HUDEP-2 (cell line): Measurements from ENCODE around the gene RMRP.
"Not testable (repeated sequence)": the region's sequence is repeated elsewhere in the genome, so short reads cannot be mapped to it uniquely, and the experiment has no call there.

Experiments used
- DNase-seq, 76 experiments: peaks; one replicate each; lab custom pipeline; 2025; ENCODE audit not compliant: unreplicated experiment in 76 of 76; lab: John Stamatoyannopoulos, UW

The RMRP gene

GRCh38 chr9:35616681-35617459, 40.9 kb downstream of the RMRP start:
- no peak for DNase-seq

GRCh38 chr9:35615981-35616680, 41.7 kb downstream of the RMRP start:
- no peak for DNase-seq

- DNase-seq, result no peak
These were observed 45.0 kb downstream of the RMRP start for GRCh38 chr9:35612843-35613242.

- DNase-seq, result not testable (repeated sequence)
These were observed 45.8 kb downstream of the RMRP start for GRCh38 chr9:35612066-35612465.

- DNase-seq, result peak in 16 of 76 experiments; percentile 2 to 32 (median 13)
These were observed 46.5 kb downstream of the RMRP start for GRCh38 chr9:35611230-35611797.

- DNase-seq, result no peak
These were observed 48.0 kb downstream of the RMRP start for GRCh38 chr9:35609820-35610163.

GRCh38 chr9:35609001-35609819, 48.6 kb downstream of the RMRP start:
- peak in 1 of 76 experiments; percentile 24 for DNase-seq

GRCh38 chr9:35608221-35608620, 49.6 kb downstream of the RMRP start:
- DNase-seq, result no peak
